ENCODE data around the gene WBP2. TPM values are rescaled to one million over a fixed set of nuclear protein-coding genes. Genes with fewer than 3 reads are reported as not detected.

WBP2 gene
- total and polyA plus RNA-seq, 2 of the 8 experiments (the other 6 are each of a cell fraction or from before 2014, with no cell fraction given): 48.2 to 71.2 TPM

DNA sequence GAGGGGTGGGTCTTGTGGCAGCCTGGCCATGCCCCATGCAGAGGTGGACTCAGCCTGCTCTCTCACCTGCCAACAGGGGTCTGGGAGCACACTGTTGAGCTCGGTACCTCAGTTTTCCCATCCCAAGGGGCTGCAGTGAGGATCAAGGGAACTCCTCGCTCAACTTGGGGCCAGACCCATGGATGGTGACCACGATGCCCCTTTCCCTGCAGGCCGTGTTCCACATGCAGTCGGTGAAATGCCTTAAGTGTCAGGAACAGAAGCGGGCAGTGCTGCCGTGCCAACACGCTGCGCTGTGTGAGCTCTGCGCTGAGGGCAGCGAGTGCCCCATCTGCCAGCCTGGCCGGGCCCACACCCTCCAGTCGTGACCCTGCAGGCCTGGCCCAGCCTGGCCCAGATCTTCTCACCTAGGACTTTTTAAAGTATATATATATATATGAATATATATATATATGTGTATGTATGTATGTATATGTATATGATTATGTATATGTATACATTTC is 31.0 kb downstream of the WBP2 start (continued):
- TF ChIP-seq, protein P1, sequence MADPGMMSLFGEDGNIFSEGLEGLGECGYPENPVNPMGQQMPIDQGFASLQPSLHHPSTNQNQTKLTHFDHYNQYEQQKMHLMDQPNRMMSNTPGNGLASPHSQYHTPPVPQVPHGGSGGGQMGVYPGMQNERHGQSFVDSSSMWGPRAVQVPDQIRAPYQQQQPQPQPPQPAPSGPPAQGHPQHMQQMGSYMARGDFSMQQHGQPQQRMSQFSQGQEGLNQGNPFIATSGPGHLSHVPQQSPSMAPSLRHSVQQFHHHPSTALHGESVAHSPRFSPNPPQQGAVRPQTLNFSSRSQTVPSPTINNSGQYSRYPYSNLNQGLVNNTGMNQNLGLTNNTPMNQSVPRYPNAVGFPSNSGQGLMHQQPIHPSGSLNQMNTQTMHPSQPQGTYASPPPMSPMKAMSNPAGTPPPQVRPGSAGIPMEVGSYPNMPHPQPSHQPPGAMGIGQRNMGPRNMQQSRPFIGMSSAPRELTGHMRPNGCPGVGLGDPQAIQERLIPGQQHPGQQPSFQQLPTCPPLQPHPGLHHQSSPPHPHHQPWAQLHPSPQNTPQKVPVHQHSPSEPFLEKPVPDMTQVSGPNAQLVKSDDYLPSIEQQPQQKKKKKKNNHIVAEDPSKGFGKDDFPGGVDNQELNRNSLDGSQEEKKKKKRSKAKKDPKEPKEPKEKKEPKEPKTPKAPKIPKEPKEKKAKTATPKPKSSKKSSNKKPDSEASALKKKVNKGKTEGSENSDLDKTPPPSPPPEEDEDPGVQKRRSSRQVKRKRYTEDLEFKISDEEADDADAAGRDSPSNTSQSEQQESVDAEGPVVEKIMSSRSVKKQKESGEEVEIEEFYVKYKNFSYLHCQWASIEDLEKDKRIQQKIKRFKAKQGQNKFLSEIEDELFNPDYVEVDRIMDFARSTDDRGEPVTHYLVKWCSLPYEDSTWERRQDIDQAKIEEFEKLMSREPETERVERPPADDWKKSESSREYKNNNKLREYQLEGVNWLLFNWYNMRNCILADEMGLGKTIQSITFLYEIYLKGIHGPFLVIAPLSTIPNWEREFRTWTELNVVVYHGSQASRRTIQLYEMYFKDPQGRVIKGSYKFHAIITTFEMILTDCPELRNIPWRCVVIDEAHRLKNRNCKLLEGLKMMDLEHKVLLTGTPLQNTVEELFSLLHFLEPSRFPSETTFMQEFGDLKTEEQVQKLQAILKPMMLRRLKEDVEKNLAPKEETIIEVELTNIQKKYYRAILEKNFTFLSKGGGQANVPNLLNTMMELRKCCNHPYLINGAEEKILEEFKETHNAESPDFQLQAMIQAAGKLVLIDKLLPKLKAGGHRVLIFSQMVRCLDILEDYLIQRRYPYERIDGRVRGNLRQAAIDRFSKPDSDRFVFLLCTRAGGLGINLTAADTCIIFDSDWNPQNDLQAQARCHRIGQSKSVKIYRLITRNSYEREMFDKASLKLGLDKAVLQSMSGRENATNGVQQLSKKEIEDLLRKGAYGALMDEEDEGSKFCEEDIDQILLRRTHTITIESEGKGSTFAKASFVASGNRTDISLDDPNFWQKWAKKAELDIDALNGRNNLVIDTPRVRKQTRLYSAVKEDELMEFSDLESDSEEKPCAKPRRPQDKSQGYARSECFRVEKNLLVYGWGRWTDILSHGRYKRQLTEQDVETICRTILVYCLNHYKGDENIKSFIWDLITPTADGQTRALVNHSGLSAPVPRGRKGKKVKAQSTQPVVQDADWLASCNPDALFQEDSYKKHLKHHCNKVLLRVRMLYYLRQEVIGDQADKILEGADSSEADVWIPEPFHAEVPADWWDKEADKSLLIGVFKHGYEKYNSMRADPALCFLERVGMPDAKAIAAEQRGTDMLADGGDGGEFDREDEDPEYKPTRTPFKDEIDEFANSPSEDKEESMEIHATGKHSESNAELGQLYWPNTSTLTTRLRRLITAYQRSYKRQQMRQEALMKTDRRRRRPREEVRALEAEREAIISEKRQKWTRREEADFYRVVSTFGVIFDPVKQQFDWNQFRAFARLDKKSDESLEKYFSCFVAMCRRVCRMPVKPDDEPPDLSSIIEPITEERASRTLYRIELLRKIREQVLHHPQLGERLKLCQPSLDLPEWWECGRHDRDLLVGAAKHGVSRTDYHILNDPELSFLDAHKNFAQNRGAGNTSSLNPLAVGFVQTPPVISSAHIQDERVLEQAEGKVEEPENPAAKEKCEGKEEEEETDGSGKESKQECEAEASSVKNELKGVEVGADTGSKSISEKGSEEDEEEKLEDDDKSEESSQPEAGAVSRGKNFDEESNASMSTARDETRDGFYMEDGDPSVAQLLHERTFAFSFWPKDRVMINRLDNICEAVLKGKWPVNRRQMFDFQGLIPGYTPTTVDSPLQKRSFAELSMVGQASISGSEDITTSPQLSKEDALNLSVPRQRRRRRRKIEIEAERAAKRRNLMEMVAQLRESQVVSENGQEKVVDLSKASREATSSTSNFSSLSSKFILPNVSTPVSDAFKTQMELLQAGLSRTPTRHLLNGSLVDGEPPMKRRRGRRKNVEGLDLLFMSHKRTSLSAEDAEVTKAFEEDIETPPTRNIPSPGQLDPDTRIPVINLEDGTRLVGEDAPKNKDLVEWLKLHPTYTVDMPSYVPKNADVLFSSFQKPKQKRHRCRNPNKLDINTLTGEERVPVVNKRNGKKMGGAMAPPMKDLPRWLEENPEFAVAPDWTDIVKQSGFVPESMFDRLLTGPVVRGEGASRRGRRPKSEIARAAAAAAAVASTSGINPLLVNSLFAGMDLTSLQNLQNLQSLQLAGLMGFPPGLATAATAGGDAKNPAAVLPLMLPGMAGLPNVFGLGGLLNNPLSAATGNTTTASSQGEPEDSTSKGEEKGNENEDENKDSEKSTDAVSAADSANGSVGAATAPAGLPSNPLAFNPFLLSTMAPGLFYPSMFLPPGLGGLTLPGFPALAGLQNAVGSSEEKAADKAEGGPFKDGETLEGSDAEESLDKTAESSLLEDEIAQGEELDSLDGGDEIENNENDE (IDR thresholded peaks at IDR 0.05; ENCODE audit: insufficient replicate concordance, low read length): no peak
- TF ChIP-seq CREB1 (IDR thresholded peaks at IDR 0.05) (no peak), TCF12 (IDR thresholded peaks at IDR 0.05; ENCODE audit: low read depth, low read length) (no peak), MAFK (IDR thresholded peaks at IDR 0.05; ENCODE audit: low read depth, low read length) (no peak), SAP30 (IDR thresholded peaks at IDR 0.05; ENCODE audit: insufficient read depth, insufficient replicate concordance, low read length) (no peak), TBP (IDR thresholded peaks at IDR 0.05; ENCODE audit: low read depth, low read length) (no peak), HDAC2 (IDR thresholded peaks at IDR 0.05; ENCODE audit: borderline replicate concordance in 1 of 2, low read depth in 2 of 2, low read length in 2 of 2) (no peak), ASH2L (IDR thresholded peaks at IDR 0.05; ENCODE audit: low read length) (no peak), SIX5 (IDR thresholded peaks at IDR 0.05; ENCODE audit: low read depth, low read length) (no peak), CHD1 (IDR thresholded peaks at IDR 0.05; ENCODE audit: low read depth, low read length) (no peak)
- TF ChIP-seq, protein P2, sequence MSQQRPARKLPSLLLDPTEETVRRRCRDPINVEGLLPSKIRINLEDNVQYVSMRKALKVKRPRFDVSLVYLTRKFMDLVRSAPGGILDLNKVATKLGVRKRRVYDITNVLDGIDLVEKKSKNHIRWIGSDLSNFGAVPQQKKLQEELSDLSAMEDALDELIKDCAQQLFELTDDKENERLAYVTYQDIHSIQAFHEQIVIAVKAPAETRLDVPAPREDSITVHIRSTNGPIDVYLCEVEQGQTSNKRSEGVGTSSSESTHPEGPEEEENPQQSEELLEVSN (IDR thresholded peaks at IDR 0.05): no peak
